ENCODE data around the gene DLGAP1. TPM values are rescaled to one million over a fixed set of nuclear protein-coding genes. Genes with fewer than 3 reads are reported as not detected.
"Not testable (repeated sequence)": the region's sequence is repeated elsewhere in the genome, so short reads cannot be mapped to it uniquely, and the experiment has no call there.

The DLGAP1 gene
- total and polyA plus RNA-seq, 5 experiments from 2014 or later, result not detected

DNA sequence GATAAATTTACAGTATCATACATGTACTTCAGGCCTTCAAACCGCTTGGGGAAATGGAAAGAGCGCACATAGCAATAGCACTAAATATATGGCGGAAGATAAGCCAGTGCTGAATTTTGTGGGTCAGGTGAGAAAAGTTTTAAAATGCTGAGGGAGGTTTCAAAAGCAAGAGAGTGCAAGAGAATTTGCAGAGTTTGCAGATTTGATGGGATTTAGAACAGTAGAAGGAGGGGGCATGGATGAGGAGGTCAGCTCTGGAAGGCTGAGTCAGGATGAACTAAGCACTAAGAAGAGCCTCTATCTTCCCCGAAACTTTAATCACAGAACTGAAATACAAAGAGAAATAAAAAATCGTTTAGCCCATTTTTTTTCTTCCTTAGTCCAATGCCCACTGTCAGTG lies 145.9 kb downstream of the DLGAP1 start:
- H3K4me1 Mint-ChIP-seq, result no peaks in the 10 kb centered on the region
- DNase-seq, result no peak
- ATAC-seq, result no peak
- peaks cover 0 to 10% (median 0%) of the 10 kb centered on the region in 9 donors for H3K9me3 Mint-ChIP-seq
- H3K4me3 Mint-ChIP-seq, result no peak overlapping the region
- POLR2A ChIA-PET, result no interaction called here
- H3K27me3 Mint-ChIP-seq, result no peaks in the 10 kb centered on the region
- H3K36me3 Mint-ChIP-seq, result no peaks in the 10 kb centered on the region
- H3K27ac Mint-ChIP-seq, result no peak overlapping the region

DNA sequence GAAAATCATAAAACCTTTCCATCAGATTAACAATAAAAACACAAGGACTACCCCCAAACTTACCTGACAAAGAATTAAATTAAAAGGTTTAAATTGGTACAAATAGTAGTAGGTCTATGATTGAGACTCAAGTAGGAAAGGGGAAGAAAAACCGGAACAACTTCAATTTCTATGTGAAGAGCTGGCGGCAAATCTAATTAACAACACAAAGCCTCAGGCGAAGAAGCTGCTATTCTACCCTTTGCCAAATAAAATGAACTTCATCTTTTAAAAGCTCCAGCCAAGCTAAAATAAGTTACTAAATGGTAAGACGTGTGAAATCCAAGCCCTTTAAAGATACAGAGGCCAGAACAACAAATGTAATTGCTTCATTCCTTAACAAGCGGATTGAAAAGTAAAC lies 146.5 kb downstream of the DLGAP1 start:
- Mint-ChIP-seq H3K27ac (no peak overlapping the region), H3K4me3 (no peak overlapping the region), H3K4me1 (no peaks in the 10 kb centered on the region), H3K9me3 (peaks cover 0 to 10% (median 0%) of the 10 kb centered on the region in 9 donors), H3K27me3 (no peaks in the 10 kb centered on the region), H3K36me3 (no peaks in the 10 kb centered on the region)
- no peak for ATAC-seq
- no peak for DNase-seq
- POLR2A ChIA-PET, result no interaction called here

DNA sequence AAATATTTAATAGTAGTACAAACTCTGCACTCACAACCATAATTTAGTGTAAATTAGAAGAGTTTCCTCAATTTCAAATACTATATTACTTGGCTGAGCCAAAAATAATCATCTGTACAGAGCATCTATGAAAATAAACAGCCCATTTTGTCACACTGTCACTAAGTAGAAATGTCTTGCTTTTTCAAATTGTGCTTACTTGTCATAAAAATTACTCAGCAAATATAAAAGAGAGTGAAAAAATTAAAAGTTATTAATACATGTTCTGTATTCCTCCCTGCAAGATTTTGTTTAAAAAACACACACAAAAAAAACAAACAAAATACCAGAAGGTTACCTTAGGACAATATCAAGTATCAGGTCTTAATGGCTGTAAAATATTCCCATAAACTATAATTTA lies 155.7 kb downstream of the DLGAP1 start:
- H3K4me1 Mint-ChIP-seq, result no peaks in the 10 kb centered on the region
- POLR2A ChIA-PET, result no interaction called here
- DNase-seq (no peak), ATAC-seq (no peak)
- no peaks in the 10 kb centered on the region for H3K27me3 Mint-ChIP-seq
- no peaks in the 10 kb centered on the region for H3K36me3 Mint-ChIP-seq
- no peak overlapping the region for H3K4me3 Mint-ChIP-seq
- H3K27ac Mint-ChIP-seq, result no peak overlapping the region
- H3K9me3 Mint-ChIP-seq, result peaks cover 0 to 22% (median 4%) of the 10 kb centered on the region in 9 donors

DNA sequence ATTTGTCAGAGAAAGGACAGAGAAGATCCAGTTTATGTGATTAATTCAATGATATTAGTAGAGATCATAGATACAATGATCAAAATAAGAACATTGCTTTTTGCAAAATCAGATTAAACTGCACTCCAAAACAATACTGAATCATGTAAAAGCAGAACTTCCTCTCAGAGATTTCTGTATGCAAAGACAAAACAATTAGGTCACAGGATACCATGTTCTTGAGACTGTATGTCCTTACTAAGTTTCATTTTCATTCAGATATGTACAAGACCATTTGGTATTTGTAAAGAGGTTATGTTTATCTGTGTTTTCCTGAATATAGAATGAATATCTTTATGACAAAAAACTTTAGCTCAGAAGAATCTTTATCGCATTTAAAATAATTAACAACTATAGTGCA lies 161.8 kb downstream of the DLGAP1 start:
- H3K27ac Mint-ChIP-seq, result no peak overlapping the region
- H3K27me3 Mint-ChIP-seq, result peaks cover 0 to 2% (median 0%) of the 10 kb centered on the region in 5 donors
- ATAC-seq (no peak), DNase-seq (no peak)
- POLR2A ChIA-PET, result no interaction called here
- no peaks in the 10 kb centered on the region for H3K36me3 Mint-ChIP-seq
- peaks cover 0 to 19% (median 2%) of the 10 kb centered on the region in 9 donors for H3K9me3 Mint-ChIP-seq
- H3K4me3 Mint-ChIP-seq, result no peak overlapping the region
- no peaks in the 10 kb centered on the region for H3K4me1 Mint-ChIP-seq

DNA sequence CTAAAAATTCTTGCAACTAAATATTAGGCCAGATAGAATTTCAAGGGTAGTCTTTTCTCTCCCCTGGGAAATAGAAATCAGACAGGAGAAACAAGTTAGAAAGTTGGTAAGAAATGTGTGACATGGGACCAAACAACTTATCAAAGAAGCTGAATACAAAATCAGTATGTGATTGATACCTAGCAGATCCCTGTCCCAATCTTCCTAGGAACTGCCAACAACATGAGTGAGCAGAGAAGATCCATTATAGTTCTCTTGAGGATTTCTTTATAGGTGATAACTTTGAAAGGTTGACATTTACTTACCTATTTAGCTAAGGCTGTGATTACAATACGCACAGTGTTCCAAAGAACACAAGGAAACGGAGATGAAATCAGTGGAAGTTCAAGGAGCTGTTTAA lies 162.4 kb downstream of the DLGAP1 start:
- POLR2A ChIA-PET, result no interaction called here
- H3K9me3 Mint-ChIP-seq, result peaks cover 0 to 19% (median 2%) of the 10 kb centered on the region in 9 donors
- no peak for DNase-seq
- peaks cover 0 to 2% (median 0%) of the 10 kb centered on the region in 5 donors for H3K27me3 Mint-ChIP-seq
- no peaks in the 10 kb centered on the region for H3K4me1 Mint-ChIP-seq
- H3K27ac Mint-ChIP-seq, result no peak overlapping the region
- no peak for ATAC-seq
- no peaks in the 10 kb centered on the region for H3K36me3 Mint-ChIP-seq
- no peak overlapping the region for H3K4me3 Mint-ChIP-seq

DNA sequence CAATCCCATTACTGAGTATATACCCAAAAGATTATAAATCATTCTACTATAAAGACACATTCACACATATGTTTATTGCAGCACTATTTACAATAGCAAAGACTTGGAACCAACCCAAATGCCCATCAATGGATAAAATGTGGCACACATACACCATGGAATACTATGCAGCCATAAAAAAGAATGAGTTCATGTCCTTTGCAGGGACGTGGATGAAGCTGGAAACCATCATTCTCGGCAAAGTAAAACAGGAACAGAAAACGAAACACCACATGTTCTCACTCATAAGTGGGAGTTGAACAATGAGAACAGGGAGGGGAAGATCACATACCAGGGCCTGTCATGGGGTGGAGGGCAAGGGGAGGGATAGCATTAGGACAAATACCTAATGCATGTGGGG lies 167.8 kb downstream of the DLGAP1 start:
- H3K4me3 Mint-ChIP-seq, H3K4me1 Mint-ChIP-seq, H3K36me3 Mint-ChIP-seq, DNase-seq, H3K27ac Mint-ChIP-seq, ATAC-seq, H3K27me3 Mint-ChIP-seq, POLR2A ChIA-PET: not testable (repeated sequence)
- H3K9me3 Mint-ChIP-seq, result peaks cover 0 to 22% (median 7%) of the 10 kb centered on the region in 9 donors

DNA sequence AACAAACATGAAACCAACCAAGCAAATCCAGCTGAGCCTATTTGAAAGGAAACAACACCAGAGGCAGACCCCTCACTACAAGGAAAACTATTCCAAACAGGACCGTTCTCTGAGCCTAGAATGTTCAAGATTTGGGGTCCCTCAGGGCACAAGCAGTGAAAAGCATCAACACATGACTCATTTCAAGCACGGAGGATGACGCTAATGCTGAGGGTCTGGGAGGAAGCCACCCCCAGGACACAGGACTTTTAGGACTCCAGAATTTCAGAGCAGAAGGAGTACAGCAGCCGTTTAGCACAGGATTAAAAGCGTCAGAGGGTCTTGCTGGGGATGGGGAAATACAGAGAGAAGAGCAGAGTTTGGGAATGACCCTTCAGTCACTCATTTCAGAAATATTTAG lies 168.9 kb downstream of the DLGAP1 start:
- Mint-ChIP-seq H3K36me3 (no peaks in the 10 kb centered on the region), H3K27me3 (no peaks in the 10 kb centered on the region), H3K9me3 (peaks cover 0 to 22% (median 7%) of the 10 kb centered on the region in 9 donors), H3K27ac (no peak overlapping the region), H3K4me3 (no peak overlapping the region), H3K4me1 (no peaks in the 10 kb centered on the region)
- DNase-seq (no peak), ATAC-seq (no peak)
- POLR2A ChIA-PET, result no interaction called here

DNA sequence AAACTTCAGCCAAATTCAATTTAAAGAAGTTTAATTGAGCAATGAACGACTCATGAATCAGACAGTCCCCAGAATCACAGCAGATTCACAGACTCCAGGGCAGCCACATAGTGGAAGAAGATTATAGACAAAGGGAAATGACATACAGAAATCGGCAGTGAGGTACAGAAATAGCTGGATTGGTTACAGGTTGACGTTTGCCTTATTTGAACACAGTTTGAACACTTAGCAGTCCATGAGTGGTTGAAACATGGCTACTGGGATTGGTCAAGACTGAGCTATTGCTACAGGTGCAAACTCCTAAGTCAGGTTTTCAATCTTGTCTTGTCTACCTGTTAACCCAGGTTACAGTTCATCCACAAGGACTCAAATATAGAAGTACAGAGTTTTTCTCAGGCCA lies 169.6 kb downstream of the DLGAP1 start:
- ATAC-seq (no peak), DNase-seq (no peak)
- Mint-ChIP-seq H3K4me3 (no peak overlapping the region), H3K27me3 (no peaks in the 10 kb centered on the region), H3K9me3 (peaks cover 0 to 22% (median 7%) of the 10 kb centered on the region in 9 donors), H3K36me3 (no peaks in the 10 kb centered on the region), H3K27ac (no peak overlapping the region), H3K4me1 (no peaks in the 10 kb centered on the region)
- POLR2A ChIA-PET, result no interaction called here

DNA sequence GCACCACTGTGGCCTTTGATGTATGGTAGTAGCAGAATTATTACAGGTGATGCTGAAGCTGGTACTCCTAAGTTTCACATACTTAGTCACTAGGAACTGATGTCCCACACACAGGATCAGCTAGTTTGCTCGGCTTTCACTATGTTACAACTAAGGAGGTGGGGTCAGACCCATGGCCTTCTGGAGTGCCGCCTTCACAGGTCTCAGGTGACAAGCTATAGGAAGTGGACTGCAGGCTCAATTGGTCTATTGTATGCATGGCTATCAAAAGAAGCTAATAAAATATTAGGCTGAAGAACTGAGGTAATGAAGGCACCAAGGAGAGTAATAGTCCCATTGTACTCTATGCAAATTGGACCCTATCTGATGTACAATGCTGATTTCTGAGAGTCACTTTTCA lies 170.6 kb downstream of the DLGAP1 start:
- POLR2A ChIA-PET, result no interaction called here
- H3K27me3 Mint-ChIP-seq, result no peaks in the 10 kb centered on the region
- H3K9me3 Mint-ChIP-seq, result peaks cover 0 to 22% (median 7%) of the 10 kb centered on the region in 9 donors
- DNase-seq, result no peak
- no peaks in the 10 kb centered on the region for H3K4me1 Mint-ChIP-seq
- ATAC-seq, result no peak
- no peak overlapping the region for H3K4me3 Mint-ChIP-seq
- H3K27ac Mint-ChIP-seq, result no peak overlapping the region
- no peaks in the 10 kb centered on the region for H3K36me3 Mint-ChIP-seq

DNA sequence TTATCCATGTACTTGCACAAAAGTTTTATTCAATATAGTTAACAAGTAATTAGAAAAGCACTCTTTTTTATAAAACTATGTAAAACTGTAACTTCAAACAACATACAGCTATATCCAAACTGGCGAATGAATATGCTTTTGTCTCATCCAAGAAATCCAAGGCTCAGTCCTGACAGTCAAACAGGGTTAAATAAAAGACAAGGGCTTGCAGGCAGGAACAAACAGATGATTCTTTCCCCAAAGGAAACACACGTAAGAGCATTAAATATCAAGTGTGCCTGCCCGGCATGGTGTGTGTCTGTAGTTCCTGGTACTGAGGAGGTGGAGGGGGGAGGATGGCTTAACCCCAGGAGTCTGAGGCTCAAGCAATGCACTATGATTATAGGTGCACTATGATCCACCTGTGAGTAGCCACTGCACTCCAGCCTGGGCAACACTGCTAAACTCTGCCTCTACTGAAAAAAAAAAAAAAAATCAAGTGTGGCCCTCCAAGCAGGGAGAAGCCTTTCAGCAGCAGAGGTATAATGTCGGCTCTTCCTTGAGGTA lies 171.3 kb downstream of the DLGAP1 start:
- POLR2A ChIA-PET, result no interaction called here
- no peak for DNase-seq
- H3K27ac Mint-ChIP-seq, result no peak overlapping the region
- no peaks in the 10 kb centered on the region for H3K4me1 Mint-ChIP-seq
- no peak overlapping the region for H3K4me3 Mint-ChIP-seq
- ATAC-seq, result no peak
- peaks cover 0 to 20% (median 7%) of the 10 kb centered on the region in 9 donors for H3K9me3 Mint-ChIP-seq
- H3K27me3 Mint-ChIP-seq, result no peaks in the 10 kb centered on the region
- no peaks in the 10 kb centered on the region for H3K36me3 Mint-ChIP-seq

DNA sequence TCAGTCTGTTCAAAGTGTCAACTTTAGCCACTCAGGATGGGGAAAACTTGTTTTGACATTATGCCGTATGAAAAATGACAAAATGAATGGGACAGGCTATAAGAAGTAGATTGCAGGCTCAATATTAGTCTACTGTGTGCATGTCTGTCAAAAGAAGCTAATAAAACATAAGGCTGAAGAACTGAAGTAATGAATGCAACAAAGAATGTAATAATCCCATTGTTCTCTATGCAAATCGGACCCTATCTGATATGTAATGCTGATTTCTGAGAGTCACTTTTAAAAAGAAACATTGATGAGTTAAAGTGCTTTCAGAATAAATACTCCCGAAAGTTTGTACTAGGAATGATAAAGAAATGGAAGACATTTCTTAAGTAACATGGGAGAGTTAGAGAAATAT lies 172.2 kb downstream of the DLGAP1 start:
- Mint-ChIP-seq H3K4me1 (no peaks in the 10 kb centered on the region), H3K27ac (no peak overlapping the region), H3K36me3 (no peaks in the 10 kb centered on the region), H3K9me3 (peaks cover 0 to 20% (median 5%) of the 10 kb centered on the region in 9 donors), H3K27me3 (no peaks in the 10 kb centered on the region), H3K4me3 (no peak overlapping the region)
- DNase-seq (no peak), ATAC-seq (no peak)
- POLR2A ChIA-PET, result no interaction called here

DNA sequence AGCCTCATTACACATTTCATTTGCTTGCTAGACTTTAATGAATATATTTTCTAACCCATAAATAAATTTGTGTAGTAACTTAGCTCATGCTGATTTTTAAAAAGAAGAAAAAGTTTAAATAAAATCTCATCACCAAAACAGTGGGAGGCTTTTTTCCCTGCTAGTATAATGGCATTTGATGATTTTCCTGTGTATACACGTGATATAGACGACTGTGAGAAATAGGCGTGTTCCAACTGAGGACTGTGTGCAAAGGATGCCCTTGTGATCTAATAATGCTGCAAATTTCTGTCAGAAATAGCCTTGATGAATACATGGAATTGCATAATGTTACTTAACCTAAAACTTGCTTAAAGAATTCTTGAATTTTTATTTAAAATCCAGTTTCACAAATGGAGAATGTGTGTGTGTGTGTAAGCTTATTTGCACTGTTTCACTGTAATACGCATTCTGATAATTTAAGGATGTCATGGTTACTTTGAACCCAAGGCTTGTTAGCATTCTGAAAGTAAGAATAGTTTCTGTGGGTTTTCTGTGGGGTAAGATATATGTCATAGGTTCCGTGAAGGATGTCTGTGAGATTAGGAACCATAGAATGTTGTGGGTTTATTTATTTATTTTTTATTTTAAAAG lies 178.0 kb downstream of the DLGAP1 start:
- peaks cover 0 to 3% (median 0%) of the 10 kb centered on the region in 5 donors for H3K27me3 Mint-ChIP-seq
- H3K27ac Mint-ChIP-seq, result no peak overlapping the region
- no peak for DNase-seq
- H3K4me3 Mint-ChIP-seq, result no peak overlapping the region
- H3K9me3 Mint-ChIP-seq, result peaks cover 0 to 2% (median 0%) of the 10 kb centered on the region in 9 donors
- H3K36me3 Mint-ChIP-seq, result no peaks in the 10 kb centered on the region
- no peak for ATAC-seq
- POLR2A ChIA-PET, result no interaction called here
- H3K4me1 Mint-ChIP-seq, result no peaks in the 10 kb centered on the region

DNA sequence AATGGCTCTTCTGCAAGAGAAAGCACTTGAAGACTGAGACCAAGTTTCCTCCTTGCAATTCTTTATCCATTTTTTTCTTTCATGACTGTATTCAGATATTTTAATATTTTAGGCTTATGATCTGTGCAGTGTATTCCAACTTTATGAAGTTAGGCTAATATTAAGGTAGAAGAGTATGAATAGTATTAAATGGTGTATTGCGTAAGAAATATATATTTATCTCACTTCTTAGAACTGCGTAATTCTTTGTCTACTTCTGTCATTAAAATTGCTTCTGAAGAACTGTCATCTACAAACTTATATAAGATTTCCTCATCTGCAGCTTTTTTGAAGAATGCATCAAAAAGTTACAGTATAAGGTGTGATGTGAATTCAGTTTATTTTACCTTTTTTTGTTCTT lies 183.2 kb downstream of the DLGAP1 start:
- POLR2A ChIA-PET, result no interaction called here
- H3K36me3 Mint-ChIP-seq, result no peaks in the 10 kb centered on the region
- no peaks in the 10 kb centered on the region for H3K4me1 Mint-ChIP-seq
- H3K27me3 Mint-ChIP-seq, result peaks cover 0 to 3% (median 0%) of the 10 kb centered on the region in 5 donors
- ATAC-seq (no peak), DNase-seq (no peak)
- H3K9me3 Mint-ChIP-seq, result peaks cover 0 to 2% (median 0%) of the 10 kb centered on the region in 9 donors
- H3K27ac Mint-ChIP-seq, result no peak overlapping the region
- H3K4me3 Mint-ChIP-seq, result no peak overlapping the region

DNA sequence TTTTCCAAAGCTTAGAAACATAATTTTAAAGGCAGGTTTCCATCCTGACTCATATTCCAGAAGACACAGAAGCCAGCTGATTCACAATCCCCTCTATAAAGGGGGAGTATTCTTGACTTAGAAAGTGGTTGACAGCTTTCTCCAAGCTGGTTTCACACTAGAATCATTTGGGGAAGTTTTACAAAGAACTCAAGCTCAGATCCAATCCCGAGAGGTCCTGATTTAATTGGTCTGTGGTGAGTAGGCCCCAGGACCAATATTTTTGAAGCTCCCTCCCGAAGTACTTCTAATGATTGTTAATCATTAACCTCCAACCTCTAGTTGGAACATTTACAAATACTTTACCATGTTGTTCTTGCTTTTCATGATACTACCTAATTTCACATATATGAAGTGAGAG lies 184.1 kb downstream of the DLGAP1 start:
- ATAC-seq, result no peak
- H3K9me3 Mint-ChIP-seq, result peaks cover 0 to 4% (median 0%) of the 10 kb centered on the region in 9 donors
- H3K4me3 Mint-ChIP-seq, result no peak overlapping the region
- no peaks in the 10 kb centered on the region for H3K36me3 Mint-ChIP-seq
- H3K27me3 Mint-ChIP-seq, result peaks cover 0 to 3% (median 0%) of the 10 kb centered on the region in 5 donors
- POLR2A ChIA-PET, result no interaction called here
- no peak for DNase-seq
- no peaks in the 10 kb centered on the region for H3K4me1 Mint-ChIP-seq
- no peak overlapping the region for H3K27ac Mint-ChIP-seq
